ENCODE data around the gene SYNM.
A peak's percentile ranks its signal among the peaks of the same experiment; 100 is the strongest.

SYNM gene

GRCh38 chr15:99100245-99101173 lies 4.4 kb upstream of the SYNM start:
- ATAC-seq, result peak; percentile 82
- no peak for TF ChIP-seq TCF4 (CRISPR knock-in tag; IDR thresholded peaks at IDR 0.05; ENCODE audit: borderline replicate concordance)
- TF ChIP-seq ARNTL (CRISPR knock-in tag; IDR thresholded peaks at IDR 0.05; ENCODE audit: borderline replicate concordance, low read depth), result no peak
- no peak for TF ChIP-seq RARB (CRISPR knock-in tag; IDR thresholded peaks at IDR 0.05)
- TF ChIP-seq OSR1 (CRISPR knock-in tag; IDR thresholded peaks at IDR 0.05), result no peak

DNA sequence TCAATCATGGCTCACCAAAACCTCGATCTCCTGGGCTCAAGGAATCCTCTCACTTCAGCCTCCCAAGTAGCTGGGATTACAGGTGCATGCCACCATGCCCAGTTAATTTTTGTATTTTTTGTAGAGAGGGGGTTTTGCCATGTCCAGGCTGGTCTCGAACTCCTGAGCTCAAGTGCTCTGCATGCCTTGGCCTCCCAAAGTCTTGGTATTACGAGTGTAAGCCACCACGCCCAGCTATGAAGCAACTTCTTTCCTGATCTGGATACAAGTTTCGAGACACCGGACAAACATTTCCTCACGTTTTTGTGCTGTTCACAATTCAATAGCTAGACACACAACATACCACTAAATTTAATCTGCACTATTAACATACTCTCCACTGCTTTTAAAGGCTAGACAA lies 3.4 kb upstream of the SYNM start:
- TF ChIP-seq ZFP30 (CRISPR knock-in tag; IDR thresholded peaks at IDR 0.05) (no peak), CSDC2 (CRISPR knock-in tag; IDR thresholded peaks at IDR 0.05) (no peak), RARB (CRISPR knock-in tag; IDR thresholded peaks at IDR 0.05) (no peak), CREB5 (CRISPR knock-in tag; IDR thresholded peaks at IDR 0.05; ENCODE audit: low read depth) (no peak), TOX (CRISPR knock-in tag; IDR thresholded peaks at IDR 0.05; ENCODE audit: borderline replicate concordance) (no peak), ZNF70 (CRISPR knock-in tag; IDR thresholded peaks at IDR 0.05) (no peak), ISL1 (CRISPR knock-in tag; IDR thresholded peaks at IDR 0.05) (no peak), BACH2 (CRISPR knock-in tag; IDR thresholded peaks at IDR 0.05; ENCODE audit: borderline replicate concordance) (no peak), SNAI2 (CRISPR knock-in tag; IDR thresholded peaks at IDR 0.05) (no peak), ZNF565 (CRISPR knock-in tag; conservative IDR thresholded peaks at IDR 0.05; ENCODE audit: low read depth) (no peak), ESRRG (CRISPR knock-in tag; IDR thresholded peaks at IDR 0.05) (no peak), TCF4 (CRISPR knock-in tag; IDR thresholded peaks at IDR 0.05; ENCODE audit: borderline replicate concordance) (no peak)
- TF ChIP-seq, protein P1, sequence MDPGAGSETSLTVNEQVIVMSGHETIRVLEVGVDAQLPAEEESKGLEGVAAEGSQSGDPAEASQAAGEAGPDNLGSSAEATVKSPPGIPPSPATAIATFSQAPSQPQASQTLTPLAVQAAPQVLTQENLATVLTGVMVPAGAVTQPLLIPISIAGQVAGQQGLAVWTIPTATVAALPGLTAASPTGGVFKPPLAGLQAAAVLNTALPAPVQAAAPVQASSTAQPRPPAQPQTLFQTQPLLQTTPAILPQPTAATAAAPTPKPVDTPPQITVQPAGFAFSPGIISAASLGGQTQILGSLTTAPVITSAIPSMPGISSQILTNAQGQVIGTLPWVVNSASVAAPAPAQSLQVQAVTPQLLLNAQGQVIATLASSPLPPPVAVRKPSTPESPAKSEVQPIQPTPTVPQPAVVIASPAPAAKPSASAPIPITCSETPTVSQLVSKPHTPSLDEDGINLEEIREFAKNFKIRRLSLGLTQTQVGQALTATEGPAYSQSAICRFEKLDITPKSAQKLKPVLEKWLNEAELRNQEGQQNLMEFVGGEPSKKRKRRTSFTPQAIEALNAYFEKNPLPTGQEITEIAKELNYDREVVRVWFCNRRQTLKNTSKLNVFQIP (CRISPR knock-in tag; IDR thresholded peaks at IDR 0.05; ENCODE audit: borderline replicate concordance, low read depth), result no peak

GRCh38 chr15:99102332-99103235 lies 2.3 kb upstream of the SYNM start:
- TF ChIP-seq ZC3H10 (CRISPR knock-in tag; IDR thresholded peaks at IDR 0.05) (no peak), ZFP3 (CRISPR knock-in tag; IDR thresholded peaks at IDR 0.05) (no peak), ISL1 (CRISPR knock-in tag; IDR thresholded peaks at IDR 0.05) (no peak)
- ATAC-seq, result no peak

More for the DNA sequence above, 3.4 kb upstream of the SYNM start:
- no peak for ATAC-seq

DNA sequence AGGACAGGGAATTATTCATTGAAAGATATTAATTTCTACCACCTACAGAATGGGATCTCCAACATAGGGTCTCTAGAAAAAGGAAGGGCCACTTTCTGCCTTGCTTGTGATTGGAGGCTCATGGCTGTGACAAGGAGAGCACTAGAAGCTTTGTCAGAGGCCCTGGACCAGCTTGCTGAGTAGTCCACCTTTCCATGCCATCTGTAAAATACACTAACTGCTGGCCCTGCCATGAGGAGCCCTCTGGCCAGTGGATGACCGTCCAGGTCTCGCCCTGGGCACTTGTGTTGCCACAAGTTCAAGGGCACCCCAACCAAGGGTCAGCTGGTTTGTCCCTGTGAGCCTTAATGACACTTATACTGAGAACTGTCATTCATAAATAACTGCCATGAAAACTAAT lies 1.6 kb upstream of the SYNM start:
- no peak for ATAC-seq
- TF ChIP-seq OSR1 (CRISPR knock-in tag; IDR thresholded peaks at IDR 0.05) (no peak), GLIS3 (CRISPR knock-in tag; IDR thresholded peaks at IDR 0.05) (no peak), ESRRG (CRISPR knock-in tag; IDR thresholded peaks at IDR 0.05) (no peak), RARB (CRISPR knock-in tag; IDR thresholded peaks at IDR 0.05) (no peak), ISL1 (CRISPR knock-in tag; IDR thresholded peaks at IDR 0.05) (no peak), TCF4 (CRISPR knock-in tag; IDR thresholded peaks at IDR 0.05; ENCODE audit: borderline replicate concordance) (no peak), SNAI2 (CRISPR knock-in tag; IDR thresholded peaks at IDR 0.05) (no peak), CSDC2 (CRISPR knock-in tag; IDR thresholded peaks at IDR 0.05) (no peak), TOX (CRISPR knock-in tag; IDR thresholded peaks at IDR 0.05; ENCODE audit: borderline replicate concordance) (no peak), ARNTL (CRISPR knock-in tag; IDR thresholded peaks at IDR 0.05; ENCODE audit: borderline replicate concordance, low read depth) (no peak)
- TF ChIP-seq, protein P1 (CRISPR knock-in tag; IDR thresholded peaks at IDR 0.05; ENCODE audit: borderline replicate concordance, low read depth), result no peak
- TF ChIP-seq, protein P2, sequence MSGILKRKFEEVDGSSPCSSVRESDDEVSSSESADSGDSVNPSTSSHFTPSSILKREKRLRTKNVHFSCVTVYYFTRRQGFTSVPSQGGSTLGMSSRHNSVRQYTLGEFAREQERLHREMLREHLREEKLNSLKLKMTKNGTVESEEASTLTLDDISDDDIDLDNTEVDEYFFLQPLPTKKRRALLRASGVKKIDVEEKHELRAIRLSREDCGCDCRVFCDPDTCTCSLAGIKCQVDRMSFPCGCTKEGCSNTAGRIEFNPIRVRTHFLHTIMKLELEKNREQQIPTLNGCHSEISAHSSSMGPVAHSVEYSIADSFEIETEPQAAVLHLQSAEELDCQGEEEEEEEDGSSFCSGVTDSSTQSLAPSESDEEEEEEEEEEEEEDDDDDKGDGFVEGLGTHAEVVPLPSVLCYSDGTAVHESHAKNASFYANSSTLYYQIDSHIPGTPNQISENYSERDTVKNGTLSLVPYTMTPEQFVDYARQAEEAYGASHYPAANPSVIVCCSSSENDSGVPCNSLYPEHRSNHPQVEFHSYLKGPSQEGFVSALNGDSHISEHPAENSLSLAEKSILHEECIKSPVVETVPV (CRISPR knock-in tag; IDR thresholded peaks at IDR 0.05), result no peak

All from SK-N-SH treated with all-trans-retinoic acid at 6 μM for 48 hours (cell line).